Measurements from ENCODE around the gene MICAL3.
A peak's percentile ranks its signal among the peaks of the same experiment; 100 is the strongest.

Gene MICAL3

DNA sequence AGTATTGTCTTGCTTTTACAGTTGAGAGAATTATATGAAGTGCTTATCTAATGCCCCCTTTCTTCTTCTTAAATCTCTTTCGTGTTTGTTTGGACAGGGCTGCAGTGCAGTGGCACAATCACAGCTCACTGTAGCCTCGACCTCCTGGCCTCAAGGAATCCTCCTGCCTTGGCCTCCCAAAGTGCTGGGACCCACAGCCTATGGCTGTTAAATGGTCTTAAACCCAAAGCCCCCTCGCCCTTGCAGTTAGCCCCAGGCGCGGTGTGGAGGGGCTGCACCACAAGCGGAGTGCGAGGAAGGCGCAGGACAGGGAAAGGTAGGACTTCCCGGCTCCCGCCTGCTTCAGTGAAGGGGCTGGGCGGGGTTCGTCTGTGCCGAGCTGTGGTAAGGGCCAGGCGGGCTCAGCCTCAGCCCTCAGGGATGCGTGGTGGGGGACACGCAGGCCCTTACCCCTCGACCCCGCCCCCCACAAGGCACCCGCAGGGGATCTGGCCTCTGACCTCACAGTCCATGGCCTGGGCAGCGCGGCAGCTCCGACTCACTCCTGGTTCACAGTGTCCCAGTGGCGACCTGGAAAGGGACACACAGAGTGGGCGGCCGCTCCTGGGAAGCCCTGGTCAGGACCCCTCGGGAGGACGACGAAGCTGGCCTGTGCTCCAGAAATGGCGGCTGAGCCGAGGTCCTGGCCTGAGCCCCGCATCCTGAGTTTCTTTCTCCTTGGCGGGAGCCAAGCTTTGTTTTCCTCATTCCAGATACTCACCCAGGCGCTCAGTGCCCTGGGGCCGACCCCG, 274.6 kb downstream of the MICAL3 start:
- DNase-seq (ENCODE audit: low spot score) = no peak

GRCh38 chr22:17748555-17749353, 275.6 kb downstream of the MICAL3 start:
- DNase-seq (ENCODE audit: low spot score) = no peak

GRCh38 chr22:17746916-17747315, 277.4 kb downstream of the MICAL3 start:
- DNase-seq (ENCODE audit: low spot score) = no peak

GRCh38 chr22:17744430-17744829, 279.9 kb downstream of the MICAL3 start:
- no peak for DNase-seq (ENCODE audit: low spot score)

- no peak for DNase-seq (ENCODE audit: low spot score)
These were observed 280.5 kb downstream of the MICAL3 start for GRCh38 chr22:17743661-17744411.

GRCh38 chr22:17742527-17742902, 281.8 kb downstream of the MICAL3 start:
- DNase-seq (ENCODE audit: low spot score) = peak; percentile 74

DNA sequence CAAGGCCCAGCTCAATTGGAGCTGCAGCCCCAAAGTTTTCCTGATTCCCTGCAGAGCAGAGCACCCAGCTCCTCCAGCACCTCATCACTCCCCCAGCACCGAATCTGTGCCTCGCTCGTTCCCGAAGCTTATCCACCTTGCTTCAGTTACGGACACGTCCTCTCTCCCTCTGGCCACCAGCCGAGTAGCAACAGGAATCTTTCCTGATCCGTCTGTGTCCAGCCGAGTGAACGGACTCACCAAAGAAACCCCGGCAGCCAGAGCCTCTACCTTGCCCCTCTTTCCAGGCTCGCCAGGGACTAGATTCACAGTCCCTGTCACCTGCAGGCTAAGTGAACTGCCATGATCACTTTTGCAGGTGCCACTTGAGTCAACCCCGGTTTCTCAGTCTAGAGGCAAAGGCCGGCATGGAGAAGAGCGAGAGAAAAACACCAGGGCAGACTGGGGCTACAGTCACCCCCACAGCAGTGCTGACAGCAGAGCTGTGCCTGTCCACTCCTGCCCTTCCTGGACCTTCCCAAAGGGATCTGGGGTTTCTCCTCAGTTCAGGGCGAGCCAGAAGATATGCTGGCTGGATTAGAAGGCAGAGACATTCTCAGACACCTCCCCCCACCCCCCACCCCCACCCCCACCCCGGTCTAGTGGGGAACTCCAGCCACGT, 282.4 kb downstream of the MICAL3 start:
- DNase-seq (ENCODE audit: low spot score) = no peak

DNA sequence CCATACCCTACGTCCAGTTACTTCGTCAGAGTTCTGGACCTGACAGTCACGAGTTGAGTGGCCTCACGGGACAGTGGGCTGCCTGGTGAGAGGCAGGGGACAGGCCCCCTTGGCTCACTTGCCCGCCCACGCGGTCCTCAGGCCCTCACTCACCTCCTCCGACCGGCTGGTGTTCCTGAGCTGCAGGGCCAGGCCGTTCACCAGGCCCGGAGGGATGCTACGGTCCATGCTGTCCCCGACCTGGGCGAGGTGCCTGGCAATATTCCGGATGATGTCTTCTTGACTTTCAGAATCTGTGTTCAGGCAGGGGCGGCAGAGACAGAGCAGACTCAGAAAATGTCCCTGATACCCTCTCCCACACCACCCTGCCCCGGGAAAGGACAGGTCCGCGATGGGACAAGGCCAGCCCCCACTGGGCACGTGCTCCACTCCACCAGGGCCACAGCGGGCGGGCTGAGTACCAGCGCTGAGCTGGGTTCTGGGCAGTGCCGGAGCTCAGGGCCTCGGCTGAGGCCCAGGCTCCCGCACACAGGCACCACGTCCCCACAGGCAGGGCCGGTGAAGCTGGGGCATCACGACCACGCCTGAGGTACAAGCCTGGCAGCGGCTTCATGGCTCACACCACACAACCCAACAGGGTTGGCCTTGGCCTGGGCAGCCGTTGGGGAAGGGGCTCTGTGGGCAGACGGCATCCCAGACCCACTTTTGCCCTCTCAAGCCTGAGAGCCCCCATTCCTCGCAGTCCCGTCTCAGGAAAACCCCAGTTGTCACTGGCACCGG, 285.0 kb downstream of the MICAL3 start:
- no peak for DNase-seq (ENCODE audit: low spot score)

GRCh38 chr22:17738386-17739128, 285.8 kb downstream of the MICAL3 start:
- no peak for DNase-seq (ENCODE audit: low spot score)

Measured in hematopoietic multipotent progenitor cell treated with erythropoietin and hydrocortisone succinate and interleukin-3 and kit ligand, for 15 days (in vitro differentiated cells).